HG02763 (cell line): ENCODE measurements around the gene ARFGAP1.
"Not testable (repeated sequence)": the region's sequence is repeated elsewhere in the genome, so short reads cannot be mapped to it uniquely, and the experiment has no call there.

Source experiments
- ATAC-seq: cut with Tn5 transposase; IDR thresholded peaks from one replicate; pipeline ENCODE4 v1.9.1; 2021; ENCODE audit warnings: mild to moderate bottlenecking, moderate library complexity; ENCODE audit not compliant: unreplicated experiment

The ARFGAP1 gene

GRCh38 chr20:63240004-63240403 lies 32.6 kb upstream of the ARFGAP1 start:
- no peak for ATAC-seq

DNA sequence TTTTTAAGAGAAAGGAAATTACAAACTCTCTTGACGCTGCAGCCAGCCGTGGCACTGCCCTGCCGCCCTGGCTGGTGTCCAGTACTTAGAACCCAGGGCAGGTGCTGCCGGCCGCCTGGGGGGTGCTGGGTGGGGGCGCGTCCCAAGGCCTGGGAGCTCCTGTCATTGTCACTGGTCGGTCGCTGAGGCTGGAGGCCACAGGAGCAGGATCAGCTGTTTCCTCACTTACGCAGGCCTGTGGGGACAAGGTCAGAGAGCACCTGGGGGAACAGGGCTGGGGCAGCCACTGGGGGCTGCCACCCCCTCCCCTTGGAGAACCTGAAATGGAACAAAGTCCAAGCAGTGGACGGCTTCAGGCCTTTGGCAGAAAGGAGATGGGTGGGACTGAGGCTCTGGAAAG lies 31.3 kb upstream of the ARFGAP1 start:
- no peak for ATAC-seq

- ATAC-seq = no peak
These were observed 29.9 kb upstream of the ARFGAP1 start for GRCh38 chr20:63242736-63243135.

- no peak for ATAC-seq
These were observed 28.9 kb upstream of the ARFGAP1 start for GRCh38 chr20:63243604-63244247.

DNA sequence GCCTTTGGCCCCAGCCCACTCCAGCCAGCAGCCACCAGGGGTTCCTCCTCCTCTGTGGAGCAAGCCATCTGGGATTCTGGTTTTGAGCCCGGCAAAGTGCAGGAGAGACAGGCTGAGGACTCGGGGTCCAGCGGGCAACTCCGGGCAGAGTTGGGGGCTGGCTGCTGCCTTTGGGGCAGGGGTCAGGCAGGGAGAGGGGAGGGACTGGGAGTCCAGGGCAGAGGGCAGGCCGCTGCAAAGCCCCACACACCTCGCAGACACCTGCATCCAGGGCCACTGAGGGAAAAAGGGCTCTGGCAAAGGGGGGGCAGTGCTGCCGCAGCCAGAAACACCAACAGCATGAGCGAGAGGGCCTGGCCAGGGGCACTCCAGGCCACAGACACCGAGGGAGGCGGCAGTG lies 28.1 kb upstream of the ARFGAP1 start:
- ATAC-seq = no peak

- ATAC-seq = no peak
These were observed 25.9 kb upstream of the ARFGAP1 start for GRCh38 chr20:63246490-63247288.

GRCh38 chr20:63247671-63248228 lies 24.9 kb upstream of the ARFGAP1 start:
- ATAC-seq = no peak

GRCh38 chr20:63248835-63249591 lies 23.6 kb upstream of the ARFGAP1 start:
- ATAC-seq = no peak

DNA sequence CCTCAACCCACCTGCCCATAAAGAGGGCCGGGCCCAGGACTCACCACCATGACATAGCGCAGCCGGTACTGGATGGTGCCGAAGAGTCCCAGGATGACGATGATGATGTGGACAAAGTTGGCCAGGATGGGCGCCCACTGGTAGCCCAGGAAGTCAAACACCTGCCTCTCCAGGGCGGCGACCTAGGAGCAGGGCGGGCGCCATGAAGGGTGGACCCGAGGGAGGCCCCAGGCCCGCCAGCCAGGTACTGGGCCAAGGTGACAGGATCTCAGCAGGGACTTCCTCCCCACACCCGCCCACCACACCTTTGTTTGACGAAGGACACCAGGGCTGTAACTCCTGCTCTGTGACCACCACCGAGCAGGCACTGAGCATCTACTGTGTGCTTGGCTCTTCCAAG lies 22.7 kb upstream of the ARFGAP1 start:
- no peak for ATAC-seq

DNA sequence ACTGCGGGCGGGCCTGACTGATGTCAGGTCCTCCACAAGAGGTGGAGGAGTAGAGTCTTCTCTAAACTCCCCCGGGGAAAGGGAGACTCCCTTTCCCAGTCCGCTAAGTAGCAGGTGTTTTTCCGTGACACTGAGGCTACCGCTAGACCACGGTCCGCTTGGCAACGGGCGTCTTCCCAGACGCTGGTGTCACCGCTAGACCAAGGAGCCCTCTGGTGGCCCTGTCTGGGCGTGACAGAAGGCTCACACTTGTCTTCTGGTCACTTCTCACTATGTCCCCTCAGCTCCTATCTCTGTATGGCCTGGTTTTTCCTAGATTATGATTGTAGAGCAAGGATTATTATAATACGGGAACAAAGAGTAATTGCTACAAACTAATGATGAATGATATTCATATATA lies 21.3 kb upstream of the ARFGAP1 start:
- not testable (repeated sequence) for ATAC-seq

GRCh38 chr20:63252284-63252711 lies 20.3 kb upstream of the ARFGAP1 start:
- no peak for ATAC-seq

GRCh38 chr20:63253065-63253437 lies 19.6 kb upstream of the ARFGAP1 start:
- no peak for ATAC-seq

GRCh38 chr20:63253438-63254231 lies 19.0 kb upstream of the ARFGAP1 start:
- ATAC-seq = no peak

GRCh38 chr20:63254232-63254605 lies 18.4 kb upstream of the ARFGAP1 start, which contains the start of gene NKAIN4:
NKAIN4 (minus strand) TSS chr20:63254463; CDS start chr20:63254450, 13 bp downstream.
- no peak for ATAC-seq

GRCh38 chr20:63254606-63255384 lies 17.8 kb upstream of the ARFGAP1 start:
- ATAC-seq = no peak

GRCh38 chr20:63255931-63256704 lies 16.5 kb upstream of the ARFGAP1 start:
- ATAC-seq = no peak

GRCh38 chr20:63256954-63257353 lies 15.7 kb upstream of the ARFGAP1 start:
- ATAC-seq = no peak

GRCh38 chr20:63257629-63258028 lies 15.0 kb upstream of the ARFGAP1 start:
- ATAC-seq = no peak

GRCh38 chr20:63258781-63259180 lies 13.8 kb upstream of the ARFGAP1 start:
- no peak for ATAC-seq
